SK-N-SH (cell line): Measurements from ENCODE around the gene PDHA2.

ENCODE experiments used
- CHD2 ChIP-seq: fragments of 150-350 bp; IDR thresholded peaks from 2 replicates; pipeline ENCODE4 v1.6.1; 2018; ENCODE audit warnings: low read length; ENCODE audit not compliant: partially characterized antibody
- EP300 ChIP-seq, 2 experiments: IDR thresholded peaks; 2 replicates each; pipeline versions ENCODE4 v1.4.0 to v1.6.1; 2012; ENCODE audit warnings: borderline replicate concordance in 1 of 2, low read depth in 1 of 2, low read length in 1 of 2
- EZH2phosphoT487 ChIP-seq: fragments of 200-600 bp; sonication (generic); IDR thresholded peaks from 2 replicates; pipeline ENCODE4 v1.6.1; 2017; ENCODE audit warnings: low read depth, mixed run types, mild to moderate bottlenecking, antibody characterized with exemption, moderate library complexity, borderline replicate concordance
- FOSL2 ChIP-seq: IDR thresholded peaks from 2 replicates; pipeline ENCODE4 v1.4.0; 2012; ENCODE audit warnings: low read depth, mild to moderate bottlenecking, moderate library complexity, borderline replicate concordance
- FOXM1 ChIP-seq: IDR thresholded peaks from 2 replicates; pipeline ENCODE4 v1.4.0; 2012; ENCODE audit warnings: low read depth, mild to moderate bottlenecking
- GABPA ChIP-seq: IDR thresholded peaks from 2 replicates; pipeline ENCODE4 v1.4.0; 2012; ENCODE audit warnings: low read depth, mild to moderate bottlenecking
- MXI1 ChIP-seq: IDR thresholded peaks from 2 replicates; pipeline ENCODE4 v1.6.1; 2012; ENCODE audit warnings: mild to moderate bottlenecking, low read depth, low read length, improper control_type of control experiment
- RAD21 ChIP-seq: IDR thresholded peaks from 2 replicates; pipeline ENCODE4 v1.6.1; 2012; ENCODE audit warnings: mild to moderate bottlenecking, low read length
- RCOR1 ChIP-seq: fragments of 150-350 bp; IDR thresholded peaks from 2 replicates; pipeline ENCODE4 v1.6.1; 2017; ENCODE audit warnings: antibody characterized with exemption, low read length
- SIN3A ChIP-seq: IDR thresholded peaks from 2 replicates; pipeline ENCODE4 v1.6.1; 2012; ENCODE audit warnings: low read depth, mild to moderate bottlenecking, low read length, moderate library complexity, borderline replicate concordance
- TEAD4 ChIP-seq: IDR thresholded peaks from 2 replicates; pipeline ENCODE4 v1.4.0; 2012; ENCODE audit warnings: mild to moderate bottlenecking, borderline replicate concordance; ENCODE audit not compliant: insufficient read depth
- TF ChIP-seq, protein P1 (sequence below): fragments of 200-600 bp; sonication (generic); IDR thresholded peaks from 2 replicates; pipeline ENCODE4 v1.6.1; 2017; ENCODE audit warnings: antibody characterized with exemption, mild to moderate bottlenecking, moderate library complexity
- TF ChIP-seq, protein P2 (sequence below): IDR thresholded peaks from 2 replicates; pipeline ENCODE4 v1.6.1; 2012; ENCODE audit warnings: mild to moderate bottlenecking, low read depth, low read length, moderate library complexity
- TF ChIP-seq, protein P3 (sequence below): IDR thresholded peaks from 2 replicates; pipeline ENCODE4 v1.4.0; 2012; ENCODE audit warnings: low read depth

GRCh38 chr4:95831166-95831565, 8.7 kb upstream of the PDHA2 start:
- TF ChIP-seq FOSL2: no peak
- TF ChIP-seq, protein P1, sequence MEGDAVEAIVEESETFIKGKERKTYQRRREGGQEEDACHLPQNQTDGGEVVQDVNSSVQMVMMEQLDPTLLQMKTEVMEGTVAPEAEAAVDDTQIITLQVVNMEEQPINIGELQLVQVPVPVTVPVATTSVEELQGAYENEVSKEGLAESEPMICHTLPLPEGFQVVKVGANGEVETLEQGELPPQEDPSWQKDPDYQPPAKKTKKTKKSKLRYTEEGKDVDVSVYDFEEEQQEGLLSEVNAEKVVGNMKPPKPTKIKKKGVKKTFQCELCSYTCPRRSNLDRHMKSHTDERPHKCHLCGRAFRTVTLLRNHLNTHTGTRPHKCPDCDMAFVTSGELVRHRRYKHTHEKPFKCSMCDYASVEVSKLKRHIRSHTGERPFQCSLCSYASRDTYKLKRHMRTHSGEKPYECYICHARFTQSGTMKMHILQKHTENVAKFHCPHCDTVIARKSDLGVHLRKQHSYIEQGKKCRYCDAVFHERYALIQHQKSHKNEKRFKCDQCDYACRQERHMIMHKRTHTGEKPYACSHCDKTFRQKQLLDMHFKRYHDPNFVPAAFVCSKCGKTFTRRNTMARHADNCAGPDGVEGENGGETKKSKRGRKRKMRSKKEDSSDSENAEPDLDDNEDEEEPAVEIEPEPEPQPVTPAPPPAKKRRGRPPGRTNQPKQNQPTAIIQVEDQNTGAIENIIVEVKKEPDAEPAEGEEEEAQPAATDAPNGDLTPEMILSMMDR: no peak
- no peak for TF ChIP-seq RCOR1
- no peak for TF ChIP-seq FOXM1
- no peak for TF ChIP-seq CHD2
- TF ChIP-seq SIN3A: no peak
- no peak for TF ChIP-seq GABPA
- TF ChIP-seq, protein P2, sequence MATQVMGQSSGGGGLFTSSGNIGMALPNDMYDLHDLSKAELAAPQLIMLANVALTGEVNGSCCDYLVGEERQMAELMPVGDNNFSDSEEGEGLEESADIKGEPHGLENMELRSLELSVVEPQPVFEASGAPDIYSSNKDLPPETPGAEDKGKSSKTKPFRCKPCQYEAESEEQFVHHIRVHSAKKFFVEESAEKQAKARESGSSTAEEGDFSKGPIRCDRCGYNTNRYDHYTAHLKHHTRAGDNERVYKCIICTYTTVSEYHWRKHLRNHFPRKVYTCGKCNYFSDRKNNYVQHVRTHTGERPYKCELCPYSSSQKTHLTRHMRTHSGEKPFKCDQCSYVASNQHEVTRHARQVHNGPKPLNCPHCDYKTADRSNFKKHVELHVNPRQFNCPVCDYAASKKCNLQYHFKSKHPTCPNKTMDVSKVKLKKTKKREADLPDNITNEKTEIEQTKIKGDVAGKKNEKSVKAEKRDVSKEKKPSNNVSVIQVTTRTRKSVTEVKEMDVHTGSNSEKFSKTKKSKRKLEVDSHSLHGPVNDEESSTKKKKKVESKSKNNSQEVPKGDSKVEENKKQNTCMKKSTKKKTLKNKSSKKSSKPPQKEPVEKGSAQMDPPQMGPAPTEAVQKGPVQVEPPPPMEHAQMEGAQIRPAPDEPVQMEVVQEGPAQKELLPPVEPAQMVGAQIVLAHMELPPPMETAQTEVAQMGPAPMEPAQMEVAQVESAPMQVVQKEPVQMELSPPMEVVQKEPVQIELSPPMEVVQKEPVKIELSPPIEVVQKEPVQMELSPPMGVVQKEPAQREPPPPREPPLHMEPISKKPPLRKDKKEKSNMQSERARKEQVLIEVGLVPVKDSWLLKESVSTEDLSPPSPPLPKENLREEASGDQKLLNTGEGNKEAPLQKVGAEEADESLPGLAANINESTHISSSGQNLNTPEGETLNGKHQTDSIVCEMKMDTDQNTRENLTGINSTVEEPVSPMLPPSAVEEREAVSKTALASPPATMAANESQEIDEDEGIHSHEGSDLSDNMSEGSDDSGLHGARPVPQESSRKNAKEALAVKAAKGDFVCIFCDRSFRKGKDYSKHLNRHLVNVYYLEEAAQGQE: no peak
- TF ChIP-seq EP300 (IDR thresholded peaks at IDR 0.05; ENCODE audit: borderline replicate concordance in 1 of 2, low read depth in 1 of 2, low read length in 1 of 2): no peak
- TF ChIP-seq, protein P3, sequence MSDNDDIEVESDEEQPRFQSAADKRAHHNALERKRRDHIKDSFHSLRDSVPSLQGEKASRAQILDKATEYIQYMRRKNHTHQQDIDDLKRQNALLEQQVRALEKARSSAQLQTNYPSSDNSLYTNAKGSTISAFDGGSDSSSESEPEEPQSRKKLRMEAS: no peak
- TF ChIP-seq RAD21: no peak
- TF ChIP-seq TEAD4: no peak
- no peak for TF ChIP-seq MXI1
- TF ChIP-seq EZH2phosphoT487: no peak
